T-helper 1 cell treated with Interleukin-12 subunit alpha and Interleukin-12 subunit beta and Interleukin-4 antibody, amounts not matched to agents 30 μg/mL and 1 μg/mL, for 36 hours (primary cell): ENCODE data around the gene AEBP1.

Experiments used
- H3K27ac Mint-ChIP-seq: one replicate; pipeline ENCODE4 v1.8.0; 2021; ENCODE audit warnings: mild to moderate bottlenecking, mixed read lengths
- H3K27me3 Mint-ChIP-seq: one replicate; pipeline ENCODE4 v1.8.0; 2021; ENCODE audit warnings: low read depth, mixed read lengths
- H3K36me3 Mint-ChIP-seq: one replicate; pipeline ENCODE4 v1.8.0; 2021; ENCODE audit warnings: low read depth, mixed read lengths
- H3K4me1 Mint-ChIP-seq: one replicate; pipeline ENCODE4 v1.8.0; 2021; ENCODE audit warnings: low read depth, mixed read lengths
- H3K4me3 Mint-ChIP-seq: one replicate; pipeline ENCODE4 v1.8.0; 2021; ENCODE audit warnings: mild to moderate bottlenecking, moderate library complexity, mixed read lengths
- H3K9me3 Mint-ChIP-seq: one replicate; pipeline ENCODE4 v1.8.0; 2021; ENCODE audit warnings: mixed read lengths

AEBP1 gene

GRCh38 chr7:44141221-44141850 is 37.2 kb downstream of the AEBP1 start, which contains the start of gene MYL7:
TSS of gene MYL7 (minus strand) at chr7:44141332. CDS start at chr7:44141305, 27 bp downstream.
- Mint-ChIP-seq H3K27me3 (peaks cover 19% of the 10 kb centered on the region), H3K27ac (no peak within 1 kb of the TSS), H3K9me3 (no peaks in the 10 kb centered on the region), H3K36me3 (no peaks in the 10 kb centered on the region), H3K4me1 (peaks cover 4% of the 10 kb centered on the region), H3K4me3 (no peak within 1 kb of the TSS)

GRCh38 chr7:44142028-44142427 is 37.9 kb downstream of the AEBP1 start:
- Mint-ChIP-seq H3K27ac (no peak overlapping the region), H3K27me3 (peaks cover 19% of the 10 kb centered on the region), H3K4me3 (no peak overlapping the region), H3K36me3 (no peaks in the 10 kb centered on the region), H3K9me3 (no peaks in the 10 kb centered on the region), H3K4me1 (peaks cover 4% of the 10 kb centered on the region)

GRCh38 chr7:44143646-44144250 is 39.6 kb downstream of the AEBP1 start:
- Mint-ChIP-seq H3K27me3 (peaks cover 11% of the 10 kb centered on the region), H3K4me3 (no peak overlapping the region), H3K4me1 (peaks cover 4% of the 10 kb centered on the region), H3K9me3 (no peaks in the 10 kb centered on the region), H3K27ac (no peak overlapping the region), H3K36me3 (no peaks in the 10 kb centered on the region)

- Mint-ChIP-seq H3K36me3 (no peaks in the 10 kb centered on the region), H3K9me3 (no peaks in the 10 kb centered on the region), H3K4me3 (no peak overlapping the region), H3K27ac (no peak overlapping the region), H3K27me3 (peaks cover 11% of the 10 kb centered on the region), H3K4me1 (peaks cover 4% of the 10 kb centered on the region)
These were observed 40.4 kb downstream of the AEBP1 start for GRCh38 chr7:44144426-44144967.

GRCh38 chr7:44144968-44145478 is 40.9 kb downstream of the AEBP1 start:
- H3K27ac Mint-ChIP-seq: no peak overlapping the region
- H3K36me3 Mint-ChIP-seq: no peaks in the 10 kb centered on the region
- H3K9me3 Mint-ChIP-seq: no peaks in the 10 kb centered on the region
- no peak overlapping the region for H3K4me3 Mint-ChIP-seq
- H3K27me3 Mint-ChIP-seq: peaks cover 11% of the 10 kb centered on the region
- H3K4me1 Mint-ChIP-seq: peaks cover 4% of the 10 kb centered on the region

GRCh38 chr7:44145479-44145968 is 41.4 kb downstream of the AEBP1 start:
- H3K4me1 Mint-ChIP-seq: peaks cover 4% of the 10 kb centered on the region
- H3K36me3 Mint-ChIP-seq: no peaks in the 10 kb centered on the region
- H3K9me3 Mint-ChIP-seq: no peaks in the 10 kb centered on the region
- peaks cover 11% of the 10 kb centered on the region for H3K27me3 Mint-ChIP-seq
- H3K4me3 Mint-ChIP-seq: peak overlapping the region; percentile 71
- H3K27ac Mint-ChIP-seq: peak overlapping the region; percentile 59

GRCh38 chr7:44145969-44146911 is 42.1 kb downstream of the AEBP1 start:
- Mint-ChIP-seq H3K27me3 (peaks cover 11% of the 10 kb centered on the region), H3K4me1 (peaks cover 4% of the 10 kb centered on the region), H3K9me3 (no peaks in the 10 kb centered on the region), H3K27ac (no peak overlapping the region), H3K4me3 (peak overlapping the region; percentile 71), H3K36me3 (no peaks in the 10 kb centered on the region)

- Mint-ChIP-seq H3K27ac (no peak overlapping the region), H3K4me1 (peaks cover 4% of the 10 kb centered on the region), H3K9me3 (no peaks in the 10 kb centered on the region), H3K36me3 (no peaks in the 10 kb centered on the region), H3K4me3 (no peak overlapping the region), H3K27me3 (peaks cover 11% of the 10 kb centered on the region)
These were observed 43.2 kb downstream of the AEBP1 start for GRCh38 chr7:44147026-44147991.

GRCh38 chr7:44148166-44148565 is 44.0 kb downstream of the AEBP1 start:
- Mint-ChIP-seq H3K9me3 (no peaks in the 10 kb centered on the region), H3K27me3 (peaks cover 11% of the 10 kb centered on the region), H3K36me3 (no peaks in the 10 kb centered on the region), H3K27ac (no peak overlapping the region), H3K4me1 (peaks cover 4% of the 10 kb centered on the region), H3K4me3 (no peak overlapping the region)

- no peak overlapping the region for H3K27ac Mint-ChIP-seq
These were observed 44.9 kb downstream of the AEBP1 start for GRCh38 chr7:44148961-44149536.

GRCh38 chr7:44149571-44150465 is 45.7 kb downstream of the AEBP1 start:
- H3K27me3 Mint-ChIP-seq: peaks cover 11% of the 10 kb centered on the region
- no peaks in the 10 kb centered on the region for H3K36me3 Mint-ChIP-seq
- no peaks in the 10 kb centered on the region for H3K9me3 Mint-ChIP-seq
- H3K4me3 Mint-ChIP-seq: no peak overlapping the region
- no peak overlapping the region for H3K27ac Mint-ChIP-seq
- H3K4me1 Mint-ChIP-seq: peaks cover 4% of the 10 kb centered on the region

More at GRCh38 chr7:44148961-44149536, 44.9 kb downstream of the AEBP1 start:
- Mint-ChIP-seq H3K4me1 (peaks cover 4% of the 10 kb centered on the region), H3K36me3 (no peaks in the 10 kb centered on the region), H3K4me3 (no peak overlapping the region), H3K9me3 (no peaks in the 10 kb centered on the region), H3K27me3 (peaks cover 11% of the 10 kb centered on the region)

GRCh38 chr7:44150466-44150832 is 46.3 kb downstream of the AEBP1 start:
- Mint-ChIP-seq H3K36me3 (no peaks in the 10 kb centered on the region), H3K27ac (no peak overlapping the region), H3K9me3 (no peaks in the 10 kb centered on the region), H3K4me3 (no peak overlapping the region), H3K4me1 (peaks cover under 1% of the 10 kb centered on the region), H3K27me3 (peaks cover 5% of the 10 kb centered on the region)
